ENCODE data around the gene SCGN. TPM values are rescaled to one million over a fixed set of nuclear protein-coding genes. Genes with fewer than 3 reads are reported as not detected.

The SCGN gene
- polyA plus RNA-seq, 3 donors = not detected

- Histone ChIP-seq H3K36me3 (replicated peaks in 1 of 2; ENCODE audit: control insufficient read depth in 1 of 2, insufficient read depth in 2 of 2, low read length in 2 of 2) (no peaks in the 10 kb centered on the region), H2AFZ (ENCODE audit: insufficient read depth, low read depth, low read length, poor library complexity, severe bottlenecking) (no peak overlapping the region), H3K9ac (ENCODE audit: insufficient read depth, low read length, poor library complexity, severe bottlenecking) (no peak overlapping the region), H3K9me3 (replicated peaks in 1 of 2; ENCODE audit: control insufficient read depth in 1 of 2, insufficient read depth in 1 of 2, low read length in 2 of 2) (no peaks in the 10 kb centered on the region), H3K4me2 (replicated peaks; ENCODE audit: extremely low read depth, low read length, poor library complexity, severe bottlenecking) (no peak overlapping the region), H3K4me3 (replicated peaks in 1 of 3; ENCODE audit: low read depth in 2 of 3, low read length in 3 of 3) (no peak overlapping the region), H4K20me1 (ENCODE audit: insufficient read depth, low read length) (no peaks in the 10 kb centered on the region), H3K27me3 (ENCODE audit: control insufficient read depth in 2 of 2, insufficient read depth in 2 of 2, low read length in 2 of 2) (peaks cover 2 to 3% of the 10 kb centered on the region in 2 donors), H3K27ac (ENCODE audit: low read depth in 1 of 2, low read length in 2 of 2) (no peak overlapping the region), H3K4me1 (ENCODE audit: control insufficient read depth in 1 of 2, insufficient read depth in 2 of 2, low read length in 2 of 2) (no peaks in the 10 kb centered on the region), H3K79me2 (ENCODE audit: insufficient read depth, low read length) (no peaks in the 10 kb centered on the region)
- DNase-seq = no peak
- no peaks in the 10 kb centered on the region for H3K36me3 Mint-ChIP-seq
- H3K27me3 Mint-ChIP-seq (ENCODE audit: low read depth in 3 of 3) = peaks cover 3 to 7% (median 6%) of the 10 kb centered on the region in 3 donors
- H3K27ac Mint-ChIP-seq = no peak overlapping the region
- TF ChIP-seq, protein P1, sequence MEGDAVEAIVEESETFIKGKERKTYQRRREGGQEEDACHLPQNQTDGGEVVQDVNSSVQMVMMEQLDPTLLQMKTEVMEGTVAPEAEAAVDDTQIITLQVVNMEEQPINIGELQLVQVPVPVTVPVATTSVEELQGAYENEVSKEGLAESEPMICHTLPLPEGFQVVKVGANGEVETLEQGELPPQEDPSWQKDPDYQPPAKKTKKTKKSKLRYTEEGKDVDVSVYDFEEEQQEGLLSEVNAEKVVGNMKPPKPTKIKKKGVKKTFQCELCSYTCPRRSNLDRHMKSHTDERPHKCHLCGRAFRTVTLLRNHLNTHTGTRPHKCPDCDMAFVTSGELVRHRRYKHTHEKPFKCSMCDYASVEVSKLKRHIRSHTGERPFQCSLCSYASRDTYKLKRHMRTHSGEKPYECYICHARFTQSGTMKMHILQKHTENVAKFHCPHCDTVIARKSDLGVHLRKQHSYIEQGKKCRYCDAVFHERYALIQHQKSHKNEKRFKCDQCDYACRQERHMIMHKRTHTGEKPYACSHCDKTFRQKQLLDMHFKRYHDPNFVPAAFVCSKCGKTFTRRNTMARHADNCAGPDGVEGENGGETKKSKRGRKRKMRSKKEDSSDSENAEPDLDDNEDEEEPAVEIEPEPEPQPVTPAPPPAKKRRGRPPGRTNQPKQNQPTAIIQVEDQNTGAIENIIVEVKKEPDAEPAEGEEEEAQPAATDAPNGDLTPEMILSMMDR (IDR thresholded peaks at IDR 0.05) = no peak
- H3K4me1 Mint-ChIP-seq = peaks cover 3% of the 10 kb centered on the region
- no peak overlapping the region for H3K4me3 Mint-ChIP-seq
- intact Hi-C loops (cut with micrococcal nuclease) = no loop called here
- WGBS (ENCODE audit: insufficient coverage) = 82% methylated on average over 3 of the region's 7 CpGs
- H3K9me3 Mint-ChIP-seq = no peaks in the 10 kb centered on the region
Measured at GRCh38 chr6:25670793-25671513, 18.9 kb downstream of the SCGN start.

DNA sequence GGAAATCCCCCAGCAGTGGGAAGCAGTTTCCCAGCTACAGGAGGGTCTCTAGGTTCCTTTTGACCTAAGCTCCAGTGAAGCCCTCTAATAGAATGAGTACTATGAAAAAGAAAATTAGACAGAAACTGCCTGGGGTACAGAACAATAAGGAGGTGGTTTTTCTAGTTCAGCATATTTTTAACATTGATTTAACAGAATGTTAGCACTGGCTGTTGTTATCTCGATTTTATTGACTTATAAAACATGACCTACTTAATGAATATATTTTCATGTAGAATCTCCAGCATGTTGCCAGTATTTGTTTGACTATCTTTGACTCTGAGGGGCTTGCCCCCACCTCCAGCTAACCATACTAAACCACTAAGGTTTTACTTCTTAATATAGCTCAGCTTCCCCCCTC, 19.6 kb downstream of the SCGN start:
- H3K4me3 Mint-ChIP-seq = no peak overlapping the region
- peaks cover 3% of the 10 kb centered on the region for H3K4me1 Mint-ChIP-seq
- H3K9ac ChIP-seq (ENCODE audit: insufficient read depth, low read length, poor library complexity, severe bottlenecking) = no peak overlapping the region
- no peaks in the 10 kb centered on the region for H3K79me2 ChIP-seq (ENCODE audit: insufficient read depth, low read length)
- intact Hi-C loops (cut with micrococcal nuclease) = no loop called here
- no peak overlapping the region for H3K27ac Mint-ChIP-seq
- no CpG with 5 or more reads among the region's 1 CpG for WGBS (ENCODE audit: insufficient coverage)
- no peaks in the 10 kb centered on the region for H4K20me1 ChIP-seq (ENCODE audit: insufficient read depth, low read length)
- H2AFZ ChIP-seq (ENCODE audit: insufficient read depth, low read depth, low read length, poor library complexity, severe bottlenecking) = no peak overlapping the region
- DNase-seq = no peak
- H3K9me3 Mint-ChIP-seq = no peaks in the 10 kb centered on the region
- H3K4me3 ChIP-seq (replicated peaks in 1 of 3; ENCODE audit: low read depth in 2 of 3, low read length in 3 of 3) = no peak overlapping the region
- H3K36me3 Mint-ChIP-seq = no peaks in the 10 kb centered on the region
- no peaks in the 10 kb centered on the region for H3K36me3 ChIP-seq (replicated peaks in 1 of 2; ENCODE audit: control insufficient read depth in 1 of 2, insufficient read depth in 2 of 2, low read length in 2 of 2)
- peaks cover 3 to 7% (median 6%) of the 10 kb centered on the region in 3 donors for H3K27me3 Mint-ChIP-seq (ENCODE audit: low read depth in 3 of 3)
- H3K4me1 ChIP-seq (ENCODE audit: control insufficient read depth in 1 of 2, insufficient read depth in 2 of 2, low read length in 2 of 2) = no peaks in the 10 kb centered on the region
- TF ChIP-seq, protein P1 (IDR thresholded peaks at IDR 0.05) = no peak
- no peak overlapping the region for H3K27ac ChIP-seq (ENCODE audit: low read depth in 1 of 2, low read length in 2 of 2)
- H3K9me3 ChIP-seq (replicated peaks in 1 of 2; ENCODE audit: control insufficient read depth in 1 of 2, insufficient read depth in 1 of 2, low read length in 2 of 2) = no peaks in the 10 kb centered on the region
- peaks cover 2 to 3% of the 10 kb centered on the region in 2 donors for H3K27me3 ChIP-seq (ENCODE audit: control insufficient read depth in 2 of 2, insufficient read depth in 2 of 2, low read length in 2 of 2)
- H3K4me2 ChIP-seq (replicated peaks; ENCODE audit: extremely low read depth, low read length, poor library complexity, severe bottlenecking) = no peak overlapping the region

Data from CD14-positive monocyte (primary cell).